Nephron progenitor cell (in vitro differentiated cells): ENCODE results near the gene MAST1.
"Not testable (repeated sequence)": the region's sequence is repeated elsewhere in the genome, so short reads cannot be mapped to it uniquely, and the experiment has no call there.

Experiments used
- DNase-seq: peaks from one replicate; pipeline ENCODE4 v3.0.0; 2021
- H3K27ac Mint-ChIP-seq: 2 replicates; pipeline ENCODE4 v1.8.0; 2021; ENCODE audit warnings: mild to moderate bottlenecking, moderate library complexity, mixed read lengths
- H3K27me3 Mint-ChIP-seq: 2 replicates; pipeline ENCODE4 v1.8.0; 2021; ENCODE audit warnings: mild to moderate bottlenecking, low read depth, mixed read lengths; ENCODE audit not compliant: poor library complexity
- H3K36me3 Mint-ChIP-seq: 2 replicates; pipeline ENCODE4 v1.8.0; 2021; ENCODE audit warnings: low read depth, mixed read lengths
- H3K4me1 Mint-ChIP-seq: 2 replicates; pipeline ENCODE4 v1.8.0; 2021; ENCODE audit warnings: mixed read lengths
- H3K4me3 Mint-ChIP-seq: 2 replicates; pipeline ENCODE4 v1.8.0; 2021; ENCODE audit warnings: mild to moderate bottlenecking, moderate library complexity, mixed read lengths
- H3K9me3 Mint-ChIP-seq: 2 replicates; pipeline ENCODE4 v1.8.0; 2021; ENCODE audit warnings: mild to moderate bottlenecking, moderate library complexity, mixed read lengths
- TF ChIP-seq, protein P1 (sequence below): fragments of 200-600 bp; sonication (generic); IDR thresholded peaks from 2 replicates; pipeline ENCODE4 v1.5.0; 2021; ENCODE audit warnings: antibody characterized with exemption

MAST1 gene

DNA sequence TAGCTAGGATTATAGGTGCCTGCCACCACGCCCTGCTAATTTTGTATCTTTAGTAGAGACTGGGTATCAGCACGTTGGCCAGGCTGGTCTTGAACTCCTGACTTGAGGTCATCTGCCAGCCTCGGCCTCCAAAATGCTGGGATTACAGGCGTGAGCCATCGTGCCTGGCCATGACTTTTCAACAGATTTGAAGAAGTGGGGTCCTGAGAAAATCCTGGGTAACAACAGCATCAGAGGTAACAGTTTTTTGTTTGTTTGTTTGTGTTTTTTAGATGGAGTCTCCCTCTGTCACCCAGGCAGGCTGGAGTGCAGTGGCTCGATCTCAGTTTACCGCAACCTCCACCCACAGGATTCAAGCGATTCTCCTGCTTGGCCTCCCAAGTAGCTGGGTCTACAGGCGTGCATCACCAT, 43.3 kb upstream of the MAST1 start:
- Mint-ChIP-seq H3K4me3 (no peak overlapping the region), H3K27ac (no peak overlapping the region), H3K9me3 (no peaks in the 10 kb centered on the region), H3K36me3 (peaks cover 31% of the 10 kb centered on the region), H3K4me1 (peaks cover 40% of the 10 kb centered on the region), H3K27me3 (peaks cover 4% of the 10 kb centered on the region)
- TF ChIP-seq, protein P1, sequence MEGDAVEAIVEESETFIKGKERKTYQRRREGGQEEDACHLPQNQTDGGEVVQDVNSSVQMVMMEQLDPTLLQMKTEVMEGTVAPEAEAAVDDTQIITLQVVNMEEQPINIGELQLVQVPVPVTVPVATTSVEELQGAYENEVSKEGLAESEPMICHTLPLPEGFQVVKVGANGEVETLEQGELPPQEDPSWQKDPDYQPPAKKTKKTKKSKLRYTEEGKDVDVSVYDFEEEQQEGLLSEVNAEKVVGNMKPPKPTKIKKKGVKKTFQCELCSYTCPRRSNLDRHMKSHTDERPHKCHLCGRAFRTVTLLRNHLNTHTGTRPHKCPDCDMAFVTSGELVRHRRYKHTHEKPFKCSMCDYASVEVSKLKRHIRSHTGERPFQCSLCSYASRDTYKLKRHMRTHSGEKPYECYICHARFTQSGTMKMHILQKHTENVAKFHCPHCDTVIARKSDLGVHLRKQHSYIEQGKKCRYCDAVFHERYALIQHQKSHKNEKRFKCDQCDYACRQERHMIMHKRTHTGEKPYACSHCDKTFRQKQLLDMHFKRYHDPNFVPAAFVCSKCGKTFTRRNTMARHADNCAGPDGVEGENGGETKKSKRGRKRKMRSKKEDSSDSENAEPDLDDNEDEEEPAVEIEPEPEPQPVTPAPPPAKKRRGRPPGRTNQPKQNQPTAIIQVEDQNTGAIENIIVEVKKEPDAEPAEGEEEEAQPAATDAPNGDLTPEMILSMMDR: no peak
- no peak for DNase-seq

DNA sequence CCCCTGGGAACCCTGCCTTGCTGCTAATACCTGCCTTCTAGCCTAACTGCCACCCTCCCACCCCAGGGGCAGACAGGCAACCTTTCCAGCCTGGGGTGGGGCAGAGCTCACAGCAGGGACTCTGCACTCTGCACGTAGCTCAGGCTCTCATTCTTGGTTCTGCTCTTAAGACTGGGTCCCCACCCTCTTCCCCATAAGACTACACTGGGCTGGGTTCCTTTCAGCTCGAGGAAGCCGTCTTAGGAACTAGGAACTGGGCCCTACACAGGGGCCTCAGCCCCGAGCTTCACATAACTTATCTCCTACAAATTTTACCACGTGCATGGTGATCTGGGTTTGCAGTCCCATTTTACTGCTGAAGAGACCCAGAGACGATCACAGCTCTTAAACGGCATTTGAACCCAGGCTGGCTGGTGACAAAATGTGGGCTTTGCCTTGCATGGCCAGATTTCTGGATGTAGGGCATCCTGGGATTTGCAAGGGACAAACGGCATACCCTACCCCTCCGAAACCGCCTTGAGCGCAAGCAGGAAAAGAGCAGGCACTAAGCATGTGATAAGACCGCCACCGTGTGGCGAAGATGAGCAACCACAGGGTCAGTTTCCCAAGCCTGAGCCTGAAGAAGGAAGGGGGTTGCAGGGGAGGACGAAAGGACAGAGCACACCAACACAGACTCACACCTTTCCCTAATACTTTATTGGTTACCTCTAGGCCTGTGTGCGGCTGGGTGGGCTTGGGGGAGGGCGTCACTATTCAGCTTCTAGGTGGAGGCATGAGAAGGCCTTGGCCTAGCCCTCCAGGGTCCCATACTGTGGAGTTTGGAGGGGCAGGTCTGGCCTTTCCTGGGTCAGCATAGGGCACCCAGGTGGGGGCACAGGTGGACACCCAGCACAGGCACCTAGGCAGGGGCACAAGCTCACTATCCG, 41.9 kb upstream of the MAST1 start:
- Mint-ChIP-seq H3K27me3 (no peaks in the 10 kb centered on the region), H3K9me3 (no peaks in the 10 kb centered on the region), H3K4me3 (no peak overlapping the region), H3K4me1 (peaks cover 40% of the 10 kb centered on the region), H3K27ac (no peak overlapping the region), H3K36me3 (peaks cover 31% of the 10 kb centered on the region)
- DNase-seq: peak; percentile 82
- TF ChIP-seq, protein P1: peak; percentile 94

DNA sequence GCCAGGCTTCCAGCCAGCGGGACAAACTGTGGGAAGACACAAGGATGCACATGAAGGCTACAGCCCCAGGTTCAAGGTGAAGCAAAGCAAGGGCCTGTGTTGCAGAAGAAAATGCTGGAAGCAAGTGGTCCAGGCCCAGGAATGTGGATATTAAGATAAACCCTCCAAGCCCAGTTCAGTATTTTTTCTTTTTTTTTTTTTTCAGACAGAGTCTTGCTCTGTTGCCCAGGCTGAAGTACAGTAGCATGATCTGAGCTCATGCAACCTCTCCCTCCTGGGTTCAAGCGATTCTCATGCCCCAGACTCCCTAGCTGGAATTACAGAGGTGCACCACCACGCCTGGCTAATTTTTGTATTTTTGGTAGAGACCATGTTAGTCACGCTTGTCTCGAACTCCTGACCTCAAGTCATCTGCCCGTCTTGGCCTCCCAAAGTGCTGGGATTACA, 41.2 kb upstream of the MAST1 start:
- Mint-ChIP-seq H3K27ac (no peak overlapping the region), H3K27me3 (no peaks in the 10 kb centered on the region), H3K36me3 (peaks cover 31% of the 10 kb centered on the region), H3K4me1 (peaks cover 42% of the 10 kb centered on the region), H3K4me3 (no peak overlapping the region), H3K9me3 (no peaks in the 10 kb centered on the region)
- no peak for DNase-seq
- TF ChIP-seq, protein P1: no peak

DNA sequence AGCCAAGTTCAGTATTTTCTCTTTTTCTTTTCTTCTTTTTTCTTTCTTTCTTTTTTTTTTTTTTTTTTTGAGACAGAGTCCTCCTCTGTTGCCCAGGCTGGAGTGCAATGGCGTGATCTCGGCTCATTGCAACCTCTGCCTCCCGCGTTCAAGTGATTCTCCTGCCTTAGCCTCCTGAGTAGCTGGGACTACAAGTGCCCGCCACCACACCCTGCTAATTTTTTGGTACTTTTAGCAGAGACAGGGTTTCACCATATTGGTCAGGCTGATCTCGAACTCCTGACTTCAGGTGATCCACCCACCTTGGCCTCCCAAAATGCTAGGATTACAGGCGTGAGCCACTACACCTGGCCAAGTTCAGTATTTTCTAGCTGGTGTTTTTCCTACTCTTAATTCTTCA, 40.7 kb upstream of the MAST1 start:
- peak overlapping the region; percentile 72 for H3K27ac Mint-ChIP-seq
- peaks cover 31% of the 10 kb centered on the region for H3K36me3 Mint-ChIP-seq
- H3K4me3 Mint-ChIP-seq, H3K27me3 Mint-ChIP-seq, DNase-seq, H3K9me3 Mint-ChIP-seq: not testable (repeated sequence)
- peaks cover 46% of the 10 kb centered on the region for H3K4me1 Mint-ChIP-seq

DNA sequence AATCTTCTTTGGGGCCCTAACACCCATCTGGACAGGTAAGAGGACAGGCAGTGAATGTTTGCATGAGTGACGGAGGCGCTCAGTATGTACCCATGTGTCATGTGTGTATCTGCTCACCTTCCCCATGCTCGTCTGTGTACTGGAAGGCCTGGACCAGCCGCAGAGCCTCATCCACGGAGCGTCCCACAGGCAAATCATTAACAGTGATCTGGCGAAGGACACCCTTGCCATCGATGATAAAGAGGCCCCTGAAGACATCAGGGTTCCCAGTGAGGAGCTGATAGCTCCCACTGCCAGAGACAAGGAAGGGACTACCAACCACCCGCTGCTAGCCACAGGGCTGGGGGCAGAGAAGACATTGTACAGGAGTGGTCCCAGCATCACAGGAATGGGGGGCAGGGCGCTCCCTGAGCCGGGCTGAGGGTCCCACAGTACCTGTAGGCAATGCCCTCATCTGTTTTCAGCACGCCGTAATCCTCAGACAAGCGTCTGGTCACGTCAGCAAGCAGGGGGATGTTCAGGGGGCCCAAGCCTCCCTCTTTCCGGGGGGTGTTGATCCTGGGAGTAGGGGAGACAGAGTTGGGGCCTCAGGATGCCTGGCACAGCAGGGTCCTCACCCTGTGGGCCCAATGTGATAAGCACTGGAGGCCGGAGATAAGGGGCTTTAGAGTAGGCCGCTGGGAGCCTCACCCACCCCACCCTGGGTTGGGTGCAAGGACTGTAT, 38.4 kb upstream of the MAST1 start:
- Mint-ChIP-seq H3K36me3 (peaks cover 31% of the 10 kb centered on the region), H3K4me3 (peak overlapping the region; percentile 90), H3K27me3 (no peaks in the 10 kb centered on the region), H3K9me3 (no peaks in the 10 kb centered on the region), H3K27ac (no peak overlapping the region), H3K4me1 (peaks cover 32% of the 10 kb centered on the region)
- TF ChIP-seq, protein P1: no peak
- no peak for DNase-seq

DNA sequence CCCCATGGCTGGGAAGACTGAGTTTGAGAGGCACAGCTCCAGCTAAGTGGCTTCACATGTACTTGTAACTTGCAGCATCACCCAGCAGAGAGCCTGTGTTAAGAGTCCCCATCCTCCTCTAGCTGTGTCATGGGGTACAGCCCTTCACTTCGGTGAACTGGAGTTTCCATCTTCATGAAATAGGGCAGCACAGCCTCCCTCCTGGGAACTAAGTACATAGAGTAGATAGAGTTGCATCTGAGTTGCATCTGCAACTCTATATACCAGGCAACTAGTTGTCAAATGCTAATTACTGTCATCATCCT, 37.9 kb upstream of the MAST1 start:
- TF ChIP-seq, protein P1: no peak
- H3K27ac Mint-ChIP-seq: no peak overlapping the region
- H3K4me1 Mint-ChIP-seq: peaks cover 32% of the 10 kb centered on the region

More for the DNA sequence above, 37.9 kb upstream of the MAST1 start:
- DNase-seq: no peak
- Mint-ChIP-seq H3K27me3 (no peaks in the 10 kb centered on the region), H3K9me3 (no peaks in the 10 kb centered on the region), H3K36me3 (peaks cover 31% of the 10 kb centered on the region), H3K4me3 (peak overlapping the region; percentile 90)
